ENCODE measurements around the gene RNPEP. TPM values are rescaled to one million over a fixed set of nuclear protein-coding genes. Genes with fewer than 3 reads are reported as not detected.
A peak's percentile ranks its signal among the peaks of the same experiment; 100 is the strongest.
"Not testable (repeated sequence)": the region's sequence is repeated elsewhere in the genome, so short reads cannot be mapped to it uniquely, and the experiment has no call there.

RNPEP gene
- total RNA-seq, 1 donor from 2014 or later = 42.8 TPM

- intact Hi-C loops (cut with DNase I) = no loop called here
- ATAC-seq = no peak
- no peak for DNase-seq (ENCODE audit: low spot score)
These were observed 26.7 kb upstream of the RNPEP start for GRCh38 chr1:201955729-201956143.

GRCh38 chr1:201958348-201958747, 24.1 kb upstream of the RNPEP start:
- no peak for ATAC-seq
- intact Hi-C loops (cut with DNase I) = no loop called here
- DNase-seq (ENCODE audit: low spot score) = no peak

- intact Hi-C loops (cut with DNase I); ATAC-seq: not testable (repeated sequence)
These were observed 20.1 kb upstream of the RNPEP start for GRCh38 chr1:201962382-201962781.

GRCh38 chr1:201964261-201964660, 18.2 kb upstream of the RNPEP start:
- intact Hi-C loops (cut with DNase I) = no loop called here
- no peak for ATAC-seq
- DNase-seq (ENCODE audit: low spot score) = no peak

More at GRCh38 chr1:201962382-201962781, 20.1 kb upstream of the RNPEP start:
- DNase-seq (ENCODE audit: low spot score) = not testable (repeated sequence)

DNA sequence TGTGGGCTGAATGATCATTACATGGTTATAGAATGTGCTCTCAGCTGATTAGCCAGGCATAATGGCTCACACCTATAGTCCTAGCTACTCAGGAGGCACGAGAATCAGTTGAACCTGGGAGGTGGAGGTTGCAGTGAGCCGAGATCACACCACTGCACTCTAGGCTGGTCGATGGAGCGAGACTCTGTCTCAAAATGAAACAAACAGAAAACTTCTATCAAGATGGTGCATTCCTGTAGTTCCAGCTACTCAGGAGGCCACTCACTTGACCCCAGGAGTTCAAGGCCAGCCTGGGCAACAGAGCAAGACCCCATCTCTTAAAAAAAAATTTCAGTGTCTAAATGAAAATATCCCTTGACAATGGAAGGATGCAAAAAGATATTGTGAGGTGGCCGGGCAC, 16.3 kb upstream of the RNPEP start:
- DNase-seq (ENCODE audit: low spot score) = no peak
- intact Hi-C loops (cut with DNase I) = no loop called here
- no peak for ATAC-seq

GRCh38 chr1:201968202-201968925, 14.1 kb upstream of the RNPEP start:
- DNase-seq (ENCODE audit: low spot score) = no peak
- intact Hi-C loops (cut with DNase I) = no loop called here
- no peak for ATAC-seq

GRCh38 chr1:201970334-201971159, 11.9 kb upstream of the RNPEP start:
- intact Hi-C loops (cut with DNase I) = no loop called here
- DNase-seq (ENCODE audit: low spot score) (no peak), ATAC-seq (peak; percentile 39)

- intact Hi-C loops (cut with DNase I) = no loop called here
- DNase-seq (ENCODE audit: low spot score) (peak; percentile 87), ATAC-seq (peak; percentile 79)
These were observed 296 bp upstream of the RNPEP start for GRCh38 chr1:201982082-201982622.

DNA sequence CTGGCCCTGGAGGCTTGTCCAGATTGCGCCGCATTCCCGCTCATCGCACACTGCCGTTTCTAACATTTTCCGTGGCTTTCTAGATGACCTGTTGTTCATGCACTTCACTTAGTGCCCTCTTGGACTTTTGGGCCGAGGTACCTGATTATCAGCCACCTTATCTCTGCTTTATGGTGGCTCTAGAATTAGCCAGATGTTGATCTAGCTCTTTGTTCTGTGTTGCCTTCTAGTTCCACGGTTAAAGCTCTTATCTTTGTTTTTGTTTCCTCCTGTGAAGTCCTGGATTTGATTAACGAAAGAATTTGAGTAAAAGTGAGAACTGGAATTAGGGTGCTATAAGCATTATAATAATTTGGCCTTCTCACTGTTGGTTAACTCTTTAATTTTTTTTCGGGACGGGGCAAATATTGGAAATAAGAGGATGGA, 945 bp downstream of the RNPEP start:
- intact Hi-C loops (cut with DNase I) = no loop called here

DNA sequence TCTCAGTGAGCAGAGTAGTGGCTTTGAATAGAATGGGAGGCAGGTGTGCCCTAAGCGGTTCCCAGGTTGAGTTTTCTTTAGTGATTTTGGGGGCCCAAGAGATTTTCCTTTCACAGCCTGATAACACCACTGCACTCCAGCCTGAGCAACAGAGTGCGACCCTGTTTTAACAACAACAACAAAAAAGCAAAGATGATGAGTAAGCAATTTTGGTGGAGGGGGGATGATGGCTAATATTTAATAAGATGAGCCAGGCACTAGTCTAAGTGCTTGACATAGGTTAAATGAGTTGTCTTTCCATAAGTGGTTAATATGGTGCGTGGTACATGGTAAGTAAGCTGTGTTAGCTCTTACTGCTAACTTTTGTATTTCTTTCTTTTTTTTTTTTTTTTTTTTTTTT, 2.0 kb downstream of the RNPEP start:
- intact Hi-C loops (cut with DNase I) = no loop called here
- DNase-seq (ENCODE audit: low spot score) (no peak), ATAC-seq (no peak)

More for the DNA sequence above, 945 bp downstream of the RNPEP start:
- ATAC-seq = no peak
- no peak for DNase-seq (ENCODE audit: low spot score)

DNA sequence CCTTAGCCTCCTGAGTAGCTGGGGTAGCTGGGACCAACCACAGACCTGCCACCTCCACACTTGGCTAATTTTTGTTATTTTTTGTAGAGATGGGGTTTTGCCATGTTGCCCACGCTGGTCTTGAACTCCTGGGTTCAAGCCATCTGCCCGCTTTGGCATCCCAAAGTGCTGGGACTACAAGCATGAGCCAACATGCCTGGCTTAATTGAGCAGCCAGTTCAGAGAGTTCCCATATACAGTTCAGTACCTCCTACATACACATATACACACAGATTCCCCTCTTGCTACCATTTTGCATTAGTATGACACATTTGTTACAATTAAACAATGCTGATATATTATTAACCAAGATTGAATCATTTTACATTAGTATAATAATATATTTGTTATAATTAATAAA, 2.9 kb downstream of the RNPEP start:
- DNase-seq (ENCODE audit: low spot score) = peak; percentile 7
- ATAC-seq = no peak
- intact Hi-C loops (cut with DNase I) = no loop called here

GRCh38 chr1:201988601-201989000, 6.2 kb downstream of the RNPEP start:
- intact Hi-C loops (cut with DNase I) = no loop called here
- ATAC-seq (peak; percentile 36), DNase-seq (ENCODE audit: low spot score) (peak; percentile 19)

- DNase-seq (ENCODE audit: low spot score) (peak; percentile 43), ATAC-seq (no peak)
- intact Hi-C loops (cut with DNase I) = no loop called here
These were observed 7.1 kb downstream of the RNPEP start for GRCh38 chr1:201989354-201990128.

DNA sequence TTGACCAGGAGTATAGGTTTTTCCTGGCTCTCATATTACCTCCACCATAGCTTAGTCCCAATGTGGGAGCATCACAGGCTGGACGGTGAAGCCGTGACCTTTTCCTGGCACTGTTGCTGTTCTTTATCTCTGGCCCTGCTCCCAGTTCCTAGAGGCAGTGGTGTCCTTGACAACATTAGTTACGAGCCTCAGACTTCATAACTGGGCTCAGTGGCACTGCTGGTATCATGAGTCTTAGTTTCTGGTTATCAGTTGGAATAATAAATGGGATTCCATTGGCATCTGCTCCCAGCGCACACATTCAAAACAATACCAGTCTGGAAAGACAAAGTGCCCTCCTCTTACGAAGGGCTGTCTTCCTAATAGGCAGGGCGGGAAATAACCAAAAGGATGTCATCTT, 8.0 kb downstream of the RNPEP start:
- intact Hi-C loops (cut with DNase I) = no loop called here
- peak; percentile 18 for DNase-seq (ENCODE audit: low spot score)
- no peak for ATAC-seq

GRCh38 chr1:201999625-202000238, 17.3 kb downstream of the RNPEP start:
- no peak for DNase-seq (ENCODE audit: low spot score)
- peak; percentile 23 for ATAC-seq
- intact Hi-C loops (cut with DNase I) = no loop called here

GRCh38 chr1:202002507-202002906, 20.1 kb downstream of the RNPEP start:
- DNase-seq (ENCODE audit: low spot score) (no peak), ATAC-seq (no peak)
- intact Hi-C loops (cut with DNase I) = no loop called here

GRCh38 chr1:202004711-202005110, 22.3 kb downstream of the RNPEP start:
- no peak for ATAC-seq

GRCh38 chr1:202005958-202006357, 23.5 kb downstream of the RNPEP start:
- ATAC-seq (no peak), DNase-seq (ENCODE audit: low spot score) (no peak)
- intact Hi-C loops (cut with DNase I) = no loop called here

More at GRCh38 chr1:202004711-202005110, 22.3 kb downstream of the RNPEP start:
- DNase-seq (ENCODE audit: low spot score) = no peak
- intact Hi-C loops (cut with DNase I) = no loop called here

DNA sequence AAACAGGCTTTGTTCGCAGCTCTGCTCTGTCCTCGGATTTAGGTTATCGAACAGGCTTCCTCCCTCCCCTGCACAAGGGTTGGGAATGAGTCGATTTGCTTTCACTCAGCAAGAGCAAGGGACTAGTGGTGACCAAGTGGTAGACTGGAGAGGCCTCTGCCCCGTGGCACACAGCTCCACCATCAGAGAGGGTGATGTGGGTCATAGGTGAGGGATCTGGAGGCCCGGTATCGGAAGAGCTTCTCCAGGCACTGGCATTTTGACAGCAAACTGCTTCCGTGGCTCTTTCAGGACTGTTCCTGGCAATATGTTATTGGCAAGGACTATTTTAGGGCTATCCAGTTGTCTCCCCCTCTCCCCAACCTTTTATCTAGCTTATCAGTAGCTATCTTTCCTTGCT, 24.9 kb downstream of the RNPEP start:
- intact Hi-C loops (cut with DNase I) = no loop called here
- ATAC-seq (no peak), DNase-seq (ENCODE audit: low spot score) (no peak)

Data from sciatic nerve (tissue), 2 donors.